Activated naive CD4-positive, alpha-beta T cell treated with anti-CD3 and anti-CD28 coated beads, Interleukin-2, amount 50 U/mL, for 24 hours (primary cell): ENCODE measurements around the gene ROR2.
"Not testable (repeated sequence)": the region's sequence is repeated elsewhere in the genome, so short reads cannot be mapped to it uniquely, and the experiment has no call there.

ENCODE experiments used
- H3K27ac Mint-ChIP-seq: one replicate; pipeline ENCODE4 v1.8.0; 2021; ENCODE audit warnings: mild to moderate bottlenecking, mixed read lengths
- H3K27me3 Mint-ChIP-seq: one replicate; pipeline ENCODE4 v1.8.0; 2021; ENCODE audit warnings: mixed read lengths
- H3K36me3 Mint-ChIP-seq: one replicate; pipeline ENCODE4 v1.8.0; 2021; ENCODE audit warnings: mixed read lengths
- H3K4me1 Mint-ChIP-seq: one replicate; pipeline ENCODE4 v1.8.0; 2021; ENCODE audit warnings: mixed read lengths
- H3K4me3 Mint-ChIP-seq: one replicate; pipeline ENCODE4 v1.8.0; 2021; ENCODE audit warnings: mild to moderate bottlenecking, mixed read lengths
- H3K9me3 Mint-ChIP-seq: one replicate; pipeline ENCODE4 v1.8.0; 2021; ENCODE audit warnings: mixed read lengths

The ROR2 gene

GRCh38 chr9:91949946-91950664, at the start of gene ROR2:
TSS of gene ROR2 (minus strand) at chr9:91950228.
- Mint-ChIP-seq H3K27me3 (peaks cover 57% of the 10 kb centered on the region), H3K27ac (no peak within 1 kb of the TSS), H3K4me3 (peak within 1 kb of the TSS; percentile 30), H3K9me3 (no peaks in the 10 kb centered on the region), H3K4me1 (peaks cover 8% of the 10 kb centered on the region), H3K36me3 (no peaks in the 10 kb centered on the region)

GRCh38 chr9:91995000-91995655, 45.1 kb upstream of the ROR2 start:
- Mint-ChIP-seq H3K27me3 (peaks cover 7% of the 10 kb centered on the region), H3K36me3 (no peaks in the 10 kb centered on the region), H3K4me3 (no peak overlapping the region), H3K9me3 (no peaks in the 10 kb centered on the region), H3K4me1 (no peaks in the 10 kb centered on the region), H3K27ac (no peak overlapping the region)

DNA sequence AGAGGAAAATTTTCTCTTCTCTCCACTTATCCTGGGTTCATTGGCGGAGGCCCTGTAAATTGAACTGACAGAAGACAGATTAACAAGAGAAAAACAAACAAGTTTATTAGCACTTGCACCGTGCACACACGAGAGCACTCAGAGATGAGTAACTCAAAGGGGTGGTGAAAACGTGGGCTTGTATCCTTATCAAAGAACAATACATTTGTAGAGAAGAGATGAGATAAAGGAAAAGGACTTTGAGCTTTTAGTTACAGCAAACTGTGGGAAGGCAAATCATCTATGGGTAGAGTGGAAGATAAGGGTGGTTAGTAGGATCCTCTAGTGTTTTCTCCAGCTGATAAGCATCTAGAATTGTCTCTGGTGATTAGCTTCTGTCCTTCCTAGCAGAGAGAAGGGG, 44.4 kb upstream of the ROR2 start:
- Mint-ChIP-seq H3K27me3 (peaks cover 5% of the 10 kb centered on the region), H3K4me1 (no peaks in the 10 kb centered on the region), H3K36me3 (no peaks in the 10 kb centered on the region), H3K9me3 (no peaks in the 10 kb centered on the region), H3K27ac (no peak overlapping the region), H3K4me3 (no peak overlapping the region)

- peaks cover 7% of the 10 kb centered on the region for H3K27me3 Mint-ChIP-seq
- no peak overlapping the region for H3K4me3 Mint-ChIP-seq
- no peaks in the 10 kb centered on the region for H3K9me3 Mint-ChIP-seq
- no peaks in the 10 kb centered on the region for H3K36me3 Mint-ChIP-seq
- H3K4me1 Mint-ChIP-seq = no peaks in the 10 kb centered on the region
- no peak overlapping the region for H3K27ac Mint-ChIP-seq
Observed at GRCh38 chr9:91992461-91993041, 42.5 kb upstream of the ROR2 start.

- Mint-ChIP-seq H3K4me1 (no peaks in the 10 kb centered on the region), H3K36me3 (no peaks in the 10 kb centered on the region), H3K4me3 (no peak overlapping the region), H3K27me3 (peaks cover 7% of the 10 kb centered on the region), H3K27ac (no peak overlapping the region), H3K9me3 (no peaks in the 10 kb centered on the region)
Observed at GRCh38 chr9:91991721-91992341, 41.8 kb upstream of the ROR2 start.

DNA sequence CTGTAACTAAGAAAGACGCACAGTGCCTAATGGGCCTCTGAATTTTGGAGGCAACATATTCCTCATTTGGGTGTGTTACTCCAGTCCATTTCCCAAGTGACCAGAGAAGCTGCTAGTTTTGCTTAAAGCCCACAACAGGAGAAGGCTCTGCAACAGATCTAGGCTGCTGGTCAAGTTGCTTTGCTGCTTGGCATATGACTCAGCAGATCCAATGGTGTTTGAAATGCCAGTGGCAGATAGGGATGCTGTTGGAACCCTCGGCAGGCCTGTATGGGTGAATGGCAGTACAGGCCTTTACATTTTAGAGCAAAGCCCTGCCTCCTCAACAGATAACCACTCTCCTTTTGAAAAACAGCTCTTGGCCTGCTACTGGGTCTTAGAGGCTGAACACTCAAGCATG, 36.2 kb upstream of the ROR2 start:
- no peak overlapping the region for H3K27ac Mint-ChIP-seq
- no peaks in the 10 kb centered on the region for H3K36me3 Mint-ChIP-seq
- H3K27me3 Mint-ChIP-seq = peaks cover 7% of the 10 kb centered on the region
- H3K4me1 Mint-ChIP-seq = no peaks in the 10 kb centered on the region
- no peaks in the 10 kb centered on the region for H3K9me3 Mint-ChIP-seq
- no peak overlapping the region for H3K4me3 Mint-ChIP-seq

DNA sequence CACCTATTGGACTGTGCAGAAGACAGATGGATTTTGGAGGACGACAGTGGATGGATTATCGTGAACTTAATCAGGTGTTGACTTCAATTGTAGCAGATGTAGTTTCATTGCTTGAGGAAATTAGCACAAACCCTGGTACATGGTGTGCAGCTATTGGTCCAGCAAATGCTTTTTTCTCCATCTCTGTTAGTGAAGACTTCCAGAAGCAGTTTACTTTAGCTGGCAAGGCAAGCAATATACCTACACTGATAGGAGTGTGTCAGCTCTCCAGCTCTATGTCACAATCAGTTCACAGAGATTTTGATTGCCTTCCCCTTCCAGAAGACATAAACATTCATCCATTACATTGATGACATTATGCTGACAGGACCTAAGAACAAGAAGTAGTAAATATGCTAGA, 35.7 kb upstream of the ROR2 start:
- Mint-ChIP-seq H3K27ac (no peak overlapping the region), H3K9me3 (no peaks in the 10 kb centered on the region), H3K36me3 (no peaks in the 10 kb centered on the region)

DNA sequence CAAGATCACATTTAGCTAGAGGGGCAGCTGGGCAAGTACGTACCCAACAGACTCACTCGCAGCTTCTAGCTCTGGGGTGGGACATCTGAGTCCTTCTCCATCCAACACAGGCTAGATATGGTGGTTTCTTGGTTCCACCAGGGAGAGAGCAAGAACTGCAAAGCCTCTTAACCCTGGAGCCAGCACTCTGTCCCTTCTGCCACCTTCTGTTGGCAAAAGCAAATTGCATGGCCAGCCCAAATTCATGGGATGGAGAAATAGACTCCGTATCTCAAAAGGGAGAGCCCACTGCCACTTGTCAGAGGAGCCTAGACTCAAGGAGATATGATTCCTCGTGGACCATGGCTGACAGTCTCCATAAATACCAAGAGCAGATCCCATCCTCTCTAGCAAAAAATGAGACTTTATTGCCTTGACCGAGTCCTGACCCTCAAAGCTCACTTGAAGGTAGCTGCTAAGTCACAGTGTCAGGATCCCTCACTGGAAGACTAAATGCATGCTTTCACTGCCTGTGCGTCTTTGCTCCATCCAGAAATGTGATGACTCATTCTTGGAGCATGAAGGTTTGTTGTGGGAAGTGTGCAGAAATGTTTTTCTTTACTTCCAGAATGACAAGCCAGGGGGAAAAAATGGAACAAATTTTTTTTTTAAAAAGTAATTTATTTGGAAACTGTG, 28.8 kb upstream of the ROR2 start:
- Mint-ChIP-seq H3K4me3 (no peak overlapping the region), H3K27me3 (peaks cover 5% of the 10 kb centered on the region), H3K4me1 (no peaks in the 10 kb centered on the region), H3K27ac (no peak overlapping the region), H3K9me3 (no peaks in the 10 kb centered on the region), H3K36me3 (no peaks in the 10 kb centered on the region)

More for the DNA sequence above, 35.7 kb upstream of the ROR2 start:
- no peak overlapping the region for H3K4me3 Mint-ChIP-seq
- no peaks in the 10 kb centered on the region for H3K4me1 Mint-ChIP-seq
- H3K27me3 Mint-ChIP-seq = peaks cover 7% of the 10 kb centered on the region

DNA sequence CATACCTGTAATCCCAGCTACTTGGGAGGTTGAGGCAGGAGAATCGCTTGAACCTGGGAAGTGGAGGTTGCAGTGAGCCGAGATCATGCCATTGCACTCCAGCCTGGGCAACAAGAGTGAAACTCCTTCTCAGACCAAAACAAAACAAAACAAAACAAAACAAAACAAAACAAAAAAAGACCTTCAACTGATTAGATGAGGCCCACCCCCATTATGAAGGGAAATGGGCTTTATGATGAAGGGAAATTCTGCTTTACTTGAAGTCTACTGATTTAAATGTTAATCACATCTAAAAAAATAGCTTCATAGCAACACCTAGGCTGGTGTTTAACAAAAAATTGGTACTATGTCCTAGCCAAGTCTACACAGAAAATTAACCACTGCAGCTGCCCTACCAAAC, 25.2 kb upstream of the ROR2 start:
- H3K36me3 Mint-ChIP-seq, H3K9me3 Mint-ChIP-seq, H3K27ac Mint-ChIP-seq, H3K4me1 Mint-ChIP-seq, H3K4me3 Mint-ChIP-seq: not testable (repeated sequence)
- peaks cover 14% of the 10 kb centered on the region for H3K27me3 Mint-ChIP-seq

- Mint-ChIP-seq H3K36me3 (no peaks in the 10 kb centered on the region), H3K27me3 (peaks cover 20% of the 10 kb centered on the region), H3K4me3 (no peak overlapping the region), H3K9me3 (no peaks in the 10 kb centered on the region), H3K27ac (no peak overlapping the region), H3K4me1 (no peaks in the 10 kb centered on the region)
Observed at GRCh38 chr9:91972711-91973110, 22.7 kb upstream of the ROR2 start.

DNA sequence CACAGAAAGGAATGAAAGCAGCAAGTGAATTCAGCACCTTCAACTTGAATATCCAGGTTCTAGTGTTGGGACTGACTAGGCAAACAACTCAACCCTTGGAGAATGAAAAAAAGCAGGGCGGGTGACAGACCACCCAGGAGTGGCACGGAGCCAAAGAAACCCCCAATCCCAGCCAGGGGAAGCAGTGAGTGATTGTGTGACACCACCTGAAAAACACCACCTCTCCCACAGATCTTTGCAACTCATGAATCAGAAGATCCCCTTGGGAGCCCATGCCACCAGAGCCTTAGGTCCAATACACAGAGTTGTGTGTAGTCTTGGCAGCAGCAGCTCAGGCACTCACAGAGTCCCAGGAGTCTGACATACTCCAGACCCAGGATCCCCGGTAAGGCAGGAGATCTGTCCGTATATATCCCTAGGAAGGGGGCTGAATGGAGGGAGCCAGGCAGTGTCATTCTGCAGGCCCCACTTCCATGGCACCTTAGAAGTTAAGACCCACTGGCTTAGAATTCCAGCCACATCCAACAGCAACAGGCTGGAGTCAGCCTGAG, 22.1 kb upstream of the ROR2 start:
- Mint-ChIP-seq H3K36me3 (no peaks in the 10 kb centered on the region), H3K27ac (no peak overlapping the region), H3K27me3 (peaks cover 20% of the 10 kb centered on the region), H3K9me3 (no peaks in the 10 kb centered on the region), H3K4me3 (no peak overlapping the region), H3K4me1 (no peaks in the 10 kb centered on the region)

DNA sequence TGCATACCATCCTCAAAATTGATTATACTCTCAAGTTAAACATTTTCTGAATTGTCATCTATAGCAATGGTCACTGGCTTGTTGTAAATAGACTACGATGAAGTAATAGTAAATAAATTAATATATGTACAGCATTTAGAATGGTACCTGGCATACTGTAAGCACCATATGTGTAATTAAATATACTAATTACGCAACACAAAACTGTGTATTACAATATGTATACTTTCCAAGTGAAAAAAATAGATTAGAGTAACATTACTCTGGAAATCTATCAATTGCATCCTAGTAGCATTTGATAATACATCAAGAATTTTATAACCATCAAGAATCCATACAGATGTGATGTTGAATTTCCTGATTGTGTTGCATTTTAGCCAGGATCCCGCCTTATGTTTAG, 17.2 kb upstream of the ROR2 start:
- H3K27me3 Mint-ChIP-seq = peaks cover 22% of the 10 kb centered on the region

DNA sequence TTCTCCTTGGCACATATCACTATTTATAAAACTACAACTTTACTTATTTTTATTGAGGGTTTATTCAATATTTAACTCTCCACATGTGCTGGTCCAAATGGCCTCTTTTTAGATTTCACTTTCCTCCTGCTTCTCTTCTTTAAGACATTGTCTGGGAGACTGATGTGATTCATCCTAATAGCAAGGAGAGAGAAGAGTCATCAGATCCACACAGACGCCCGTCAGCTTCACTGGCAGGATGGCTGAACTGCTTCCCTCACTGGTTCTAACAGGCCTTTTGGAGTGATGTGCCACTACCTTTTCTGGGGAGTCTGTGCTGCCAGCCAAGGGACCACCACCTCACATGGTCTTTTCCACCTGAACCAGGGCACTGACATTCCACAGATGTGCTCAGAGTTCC, 16.5 kb upstream of the ROR2 start:
- no peaks in the 10 kb centered on the region for H3K9me3 Mint-ChIP-seq
- H3K27me3 Mint-ChIP-seq = peaks cover 20% of the 10 kb centered on the region
- H3K4me3 Mint-ChIP-seq = no peak overlapping the region
- H3K27ac Mint-ChIP-seq = no peak overlapping the region
- no peaks in the 10 kb centered on the region for H3K4me1 Mint-ChIP-seq
- H3K36me3 Mint-ChIP-seq = no peaks in the 10 kb centered on the region

More for the DNA sequence above, 17.2 kb upstream of the ROR2 start:
- Mint-ChIP-seq H3K36me3 (no peaks in the 10 kb centered on the region), H3K4me3 (no peak overlapping the region), H3K27ac (no peak overlapping the region), H3K4me1 (no peaks in the 10 kb centered on the region), H3K9me3 (no peaks in the 10 kb centered on the region)

DNA sequence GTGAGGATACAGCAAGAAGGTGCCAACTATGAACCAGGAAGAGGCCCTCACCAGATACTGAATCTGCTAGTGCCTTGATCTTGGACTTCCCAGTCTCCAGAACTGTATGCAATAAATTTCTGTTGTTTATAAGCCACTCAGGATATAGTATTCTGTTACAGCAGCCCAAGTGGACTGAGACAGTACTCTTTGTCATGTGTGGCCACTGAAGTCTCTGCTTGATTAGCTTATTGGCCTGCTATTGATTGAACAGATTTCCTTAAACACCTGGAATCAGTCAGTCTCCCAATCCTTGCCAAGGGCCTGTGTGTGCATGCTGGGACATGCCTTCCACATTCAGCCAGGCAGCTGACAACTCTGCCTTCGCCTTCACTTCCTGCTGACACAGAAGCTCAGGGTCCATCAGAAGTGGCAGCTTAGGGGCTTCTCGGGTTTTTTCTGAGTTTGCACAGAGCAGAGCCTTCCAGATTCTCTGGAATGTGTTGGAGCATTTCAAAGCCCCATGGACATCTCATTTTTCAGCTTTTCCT, 13.7 kb upstream of the ROR2 start:
- Mint-ChIP-seq H3K9me3 (peaks cover 6% of the 10 kb centered on the region), H3K4me3 (no peak overlapping the region), H3K4me1 (no peaks in the 10 kb centered on the region), H3K36me3 (peaks cover 2% of the 10 kb centered on the region), H3K27ac (no peak overlapping the region), H3K27me3 (peaks cover 13% of the 10 kb centered on the region)

DNA sequence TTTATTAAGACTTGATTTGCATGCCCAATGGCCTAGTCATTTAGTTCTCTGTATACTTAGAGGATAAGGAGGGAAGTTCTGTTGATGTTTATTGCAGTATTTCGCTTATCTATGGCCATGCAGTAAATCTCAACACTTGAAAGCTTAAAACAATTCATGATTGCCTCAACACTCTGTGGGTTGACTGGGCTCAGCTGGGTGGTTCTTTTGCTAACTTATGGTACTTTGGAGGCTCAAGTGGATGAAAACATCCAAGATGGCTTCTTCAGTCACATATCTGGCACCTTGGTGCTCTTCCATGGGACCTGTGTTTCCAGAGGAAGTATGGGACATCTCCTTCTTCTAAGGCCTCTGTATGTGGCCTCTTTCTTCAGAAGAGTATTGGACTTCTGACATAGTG, 10.3 kb upstream of the ROR2 start:
- Mint-ChIP-seq H3K9me3 (peaks cover 6% of the 10 kb centered on the region), H3K4me1 (no peaks in the 10 kb centered on the region), H3K36me3 (peaks cover 2% of the 10 kb centered on the region), H3K4me3 (no peak overlapping the region), H3K27ac (no peak overlapping the region), H3K27me3 (peaks cover 5% of the 10 kb centered on the region)
